B cell (primary cell): ENCODE data around the gene IFNLR1. TPM values are rescaled to one million over a fixed set of nuclear protein-coding genes. Genes with fewer than 3 reads are reported as not detected.

Experiments
- ATAC-seq: fragments of 200-7000 bp; cut with Tn5 transposase; one replicate; pipeline ENCODE4 v1.10.0; 2021; ENCODE audit warnings: low read depth, mild to moderate bottlenecking, moderate number of reproducible peaks, moderate library complexity
- CTCF ChIA-PET: fragments of 350-600 bp; sonication (Branson Sonifier 250); formaldehyde crosslinking; loops from one replicate; lab custom pipeline; 2021; ENCODE audit warnings: antibody characterized with exemption, inconsistent platforms; lab: Charles Lee
- POLR2A ChIA-PET: fragments of 350-600 bp; sonication (Branson Sonifier 250); formaldehyde crosslinking; loops from one replicate; lab custom pipeline; 2021; ENCODE audit warnings: antibody characterized with exemption; lab: Charles Lee
- DNase-seq: peaks from one replicate; pipeline ENCODE4 v3.0.0; 2013
- H2AFZ ChIP-seq: 2 replicates; pipeline ENCODE4 v1.6.1; 2012; ENCODE audit warnings: mild to moderate bottlenecking, low read depth, low read length; ENCODE audit not compliant: insufficient read depth, poor library complexity, severe bottlenecking
- H3K27ac ChIP-seq, 2 donors: 1 replicate in 1 of 2; 2 replicates in 1 of 2; pipeline ENCODE4 v1.5.1; 2012 to 2013; ENCODE audit warnings: low read length in 2 of 2, mild to moderate bottlenecking in 2 of 2, moderate library complexity in 1 of 2
- H3K27me3 ChIP-seq, 4 experiments: fragments of 200-600 bp in 1 of 4; sonication (generic) in 1 of 4; replicated peaks in 1 of 4; 1 replicate in 2 of 4; 2 replicates in 2 of 4; pipeline versions ENCODE4 v1.6.1 to v1.7.0; 2013 to 2016; ENCODE audit warnings: low read length in 3 of 4, mild to moderate bottlenecking in 2 of 4, mixed read lengths in 1 of 4, moderate library complexity in 1 of 4; ENCODE audit not compliant: insufficient read depth in 4 of 4, control insufficient read depth in 3 of 4; ENCODE audit errors: control extremely low read depth in 1 of 4
- H3K36me3 ChIP-seq, 2 experiments: replicated peaks in 1 of 2; 1 replicate in 1 of 2; 2 replicates in 1 of 2; pipeline versions ENCODE4 v1.6.1 to v1.7.1; 2013; ENCODE audit warnings: low read length in 1 of 2; ENCODE audit not compliant: insufficient read depth in 2 of 2, control insufficient read depth in 1 of 2; ENCODE audit errors: control extremely low read depth in 1 of 2, extremely low read depth in 1 of 2
- H3K4me1 ChIP-seq, 2 donors: fragments of 200-600 bp in 1 of 2; sonication (generic) in 1 of 2; 1 replicate in 1 of 2; 2 replicates in 1 of 2; pipeline versions ENCODE4 v1.5.1 to v1.6.1; 2013 to 2017; ENCODE audit warnings: low read length in 2 of 2; ENCODE audit not compliant: control insufficient read depth in 2 of 2, insufficient read depth in 2 of 2
- H3K4me2 ChIP-seq: replicated peaks from 2 replicates; pipeline ENCODE3; 2012; ENCODE audit warnings: mild to moderate bottlenecking, low read depth, low read length; ENCODE audit not compliant: poor library complexity, severe bottlenecking
- H3K4me3 ChIP-seq, 5 experiments: fragments of 200-600 bp in 1 of 5; sonication (generic) in 1 of 5; 1 replicate in 3 of 5; 2 replicates in 2 of 5; pipeline versions ENCODE4 v1.5.1 to v1.7.0; 2011 to 2016; ENCODE audit warnings: low read length in 4 of 5, mild to moderate bottlenecking in 4 of 5, low read depth in 2 of 5, control low read depth in 1 of 5, moderate library complexity in 1 of 5; ENCODE audit not compliant: insufficient read depth in 1 of 5; ENCODE audit errors: control extremely low read depth in 1 of 5, extremely low read depth in 1 of 5
- H3K79me2 ChIP-seq: fragments of 200-600 bp; sonication (generic); one replicate; pipeline ENCODE4 v1.6.0; 2016; ENCODE audit warnings: low read length; ENCODE audit not compliant: control insufficient read depth, insufficient read depth
- H3K9ac ChIP-seq: fragments of 200-600 bp; sonication (generic); 2 replicates; pipeline ENCODE4 v1.6.1; 2017; ENCODE audit warnings: mild to moderate bottlenecking, low read length, moderate library complexity
- H3K9me3 ChIP-seq, 3 donors: one replicate each; pipeline versions ENCODE4 v1.6.1 to v1.7.1; 2013; ENCODE audit warnings: low read length in 2 of 3; ENCODE audit not compliant: control insufficient read depth in 2 of 3, insufficient read depth in 1 of 3; ENCODE audit errors: control extremely low read depth in 1 of 3
- H4K20me1 ChIP-seq: 2 replicates; pipeline ENCODE4 v1.6.0; 2012; ENCODE audit warnings: mild to moderate bottlenecking, low read length; ENCODE audit not compliant: insufficient read depth, control insufficient read depth, poor library complexity, severe bottlenecking
- H3K27ac Mint-ChIP-seq: one replicate; pipeline ENCODE4 v1.8.0; 2021; ENCODE audit warnings: mixed read lengths
- H3K27me3 Mint-ChIP-seq: one replicate; pipeline ENCODE4 v1.8.0; 2021; ENCODE audit warnings: mixed read lengths
- H3K4me1 Mint-ChIP-seq: one replicate; pipeline ENCODE4 v1.8.0; 2021; ENCODE audit warnings: mixed read lengths
- H3K4me3 Mint-ChIP-seq: one replicate; pipeline ENCODE4 v1.8.0; 2021; ENCODE audit warnings: mixed read lengths
- H3K9me3 Mint-ChIP-seq: one replicate; pipeline ENCODE4 v1.8.0; 2022; ENCODE audit warnings: mixed read lengths; ENCODE audit not compliant: insufficient read depth
- EZH2 ChIP-seq: IDR thresholded peaks from 2 replicates; pipeline ENCODE4 v1.6.1; 2012; ENCODE audit warnings: borderline replicate concordance, low read depth, mild to moderate bottlenecking, moderate library complexity, low read length; ENCODE audit not compliant: insufficient read depth, poor library complexity, severe bottlenecking
- WGBS: methylation state at CpG from one replicate; pipeline ENCODE4 v1.1.5; 2013; ENCODE audit warnings: missing lambda C conversion rate; ENCODE audit not compliant: insufficient coverage; 5-methylcytosine and 5-hydroxymethylcytosine counted together
- intact Hi-C: fragments of 100-400 bp; cut with micrococcal nuclease; formaldehyde crosslinking; loops from one replicate; pipeline ENCODE4 v1.10.0; 2022
- polyA plus RNA-seq: library from polyadenylated mRNA; depleted of rRNA; stranded (reverse); fragments of >200 nt; gene quantifications from 2 replicates; pipeline ENCODE4 v1.2.3, GENCODE V29; 2012
- total RNA-seq, 2 donors: library from RNA; stranded (reverse); fragments of 120-200 nt in 1 of 2; gene quantifications; 1 replicate in 1 of 2; 2 replicates in 1 of 2; pipeline versions ENCODE4 v1.2.3 to v1.2.4, GENCODE V29; 2013 to 2022
- TF ChIP-seq, protein P1 (sequence below): fragments of 200-600 bp; IDR thresholded peaks from one replicate; pipeline ENCODE4 v1.8.0; 2022; ENCODE audit warnings: antibody characterized with exemption, mild to moderate bottlenecking

IFNLR1 gene
- total and polyA plus RNA-seq, 2 donors (not counting 1 experiment from before 2014, with no cell fraction given) = 14.7 to 39.7 TPM

GRCh38 chr1:24118410-24119242 lies 68.5 kb downstream of the IFNLR1 start:
- Histone ChIP-seq H2AFZ (no peak overlapping the region), H3K79me2 (no peaks in the 10 kb centered on the region), H3K4me1 (no peaks in the 10 kb centered on the region), H3K27me3 (peaks cover 0 to 19% (median 1%) of the 10 kb centered on the region in 4 experiments), H4K20me1 (no peaks in the 10 kb centered on the region), H3K4me3 (no peak overlapping the region), H3K36me3 (no peaks in the 10 kb centered on the region), H3K9ac (no peak overlapping the region), H3K27ac (no peak overlapping the region), H3K9me3 (no peaks in the 10 kb centered on the region), H3K4me2 (no peak overlapping the region)
- ChIA-PET CTCF (no interaction called here), POLR2A (no interaction called here)
- intact Hi-C loops = no loop called here
- no peak overlapping the region for H3K27ac Mint-ChIP-seq
- TF ChIP-seq, protein P1, sequence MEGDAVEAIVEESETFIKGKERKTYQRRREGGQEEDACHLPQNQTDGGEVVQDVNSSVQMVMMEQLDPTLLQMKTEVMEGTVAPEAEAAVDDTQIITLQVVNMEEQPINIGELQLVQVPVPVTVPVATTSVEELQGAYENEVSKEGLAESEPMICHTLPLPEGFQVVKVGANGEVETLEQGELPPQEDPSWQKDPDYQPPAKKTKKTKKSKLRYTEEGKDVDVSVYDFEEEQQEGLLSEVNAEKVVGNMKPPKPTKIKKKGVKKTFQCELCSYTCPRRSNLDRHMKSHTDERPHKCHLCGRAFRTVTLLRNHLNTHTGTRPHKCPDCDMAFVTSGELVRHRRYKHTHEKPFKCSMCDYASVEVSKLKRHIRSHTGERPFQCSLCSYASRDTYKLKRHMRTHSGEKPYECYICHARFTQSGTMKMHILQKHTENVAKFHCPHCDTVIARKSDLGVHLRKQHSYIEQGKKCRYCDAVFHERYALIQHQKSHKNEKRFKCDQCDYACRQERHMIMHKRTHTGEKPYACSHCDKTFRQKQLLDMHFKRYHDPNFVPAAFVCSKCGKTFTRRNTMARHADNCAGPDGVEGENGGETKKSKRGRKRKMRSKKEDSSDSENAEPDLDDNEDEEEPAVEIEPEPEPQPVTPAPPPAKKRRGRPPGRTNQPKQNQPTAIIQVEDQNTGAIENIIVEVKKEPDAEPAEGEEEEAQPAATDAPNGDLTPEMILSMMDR = no peak
- no peak for TF ChIP-seq EZH2
- ATAC-seq (no peak), DNase-seq (no peak)
- no peaks in the 10 kb centered on the region for H3K9me3 Mint-ChIP-seq
- H3K4me3 Mint-ChIP-seq = no peak overlapping the region
- H3K4me1 Mint-ChIP-seq = no peaks in the 10 kb centered on the region
- WGBS = 86% methylated on average over 6 of the region's 8 CpGs
- peaks cover 29% of the 10 kb centered on the region for H3K27me3 Mint-ChIP-seq

DNA sequence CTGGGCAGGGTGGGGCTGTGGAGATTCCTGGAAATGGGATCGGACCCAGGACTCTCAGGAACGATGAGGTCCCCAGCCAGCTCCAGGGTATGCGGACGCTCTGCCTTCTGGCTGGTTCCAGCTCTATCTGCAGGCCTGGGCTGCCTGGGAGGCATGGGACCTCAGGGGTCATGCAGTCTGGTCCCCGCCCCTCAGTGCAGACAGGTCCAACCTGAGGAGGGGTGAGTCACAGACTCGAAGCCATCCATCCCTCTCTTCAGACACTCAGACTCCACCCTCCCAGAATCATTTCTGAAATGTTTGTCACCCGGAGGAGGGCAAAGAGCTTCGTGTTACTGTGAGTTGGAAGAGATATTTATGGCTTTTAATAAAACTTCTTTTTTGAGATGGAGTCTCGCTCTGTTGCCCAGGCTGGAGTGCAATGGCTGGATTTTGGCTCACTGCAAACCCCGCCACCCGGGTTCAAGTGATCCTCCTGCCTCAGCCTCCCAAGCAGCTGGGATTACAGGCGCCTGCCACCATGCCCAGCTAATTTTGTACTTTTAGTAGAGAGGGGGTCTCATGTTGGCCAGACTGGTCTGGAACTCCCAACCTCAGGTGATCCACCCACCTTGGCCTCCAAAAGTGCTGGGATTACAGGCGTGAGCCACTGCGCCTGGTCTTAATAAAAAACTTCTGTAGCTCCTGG lies 69.2 kb downstream of the IFNLR1 start:
- CTCF ChIA-PET = no interaction called here
- Histone ChIP-seq H4K20me1 (no peaks in the 10 kb centered on the region), H3K27me3 (peaks cover 0 to 21% (median 2%) of the 10 kb centered on the region in 4 experiments), H3K79me2 (no peaks in the 10 kb centered on the region), H3K9ac (no peak overlapping the region), H3K9me3 (no peaks in the 10 kb centered on the region), H3K27ac (no peak overlapping the region), H3K4me3 (no peak overlapping the region), H2AFZ (no peak overlapping the region), H3K4me2 (no peak overlapping the region), H3K36me3 (no peaks in the 10 kb centered on the region), H3K4me1 (no peaks in the 10 kb centered on the region)
- Mint-ChIP-seq H3K4me3 (no peak overlapping the region), H3K27ac (no peak overlapping the region), H3K27me3 (peaks cover 34% of the 10 kb centered on the region), H3K4me1 (no peaks in the 10 kb centered on the region), H3K9me3 (no peaks in the 10 kb centered on the region)
- no peak for ATAC-seq
- DNase-seq = no peak
- TF ChIP-seq EZH2 = no peak
- TF ChIP-seq, protein P1 = no peak
- POLR2A ChIA-PET = no interaction called here
- intact Hi-C loops = no loop called here
- WGBS = 95% methylated on average over 8 of the region's 14 CpGs
